K562 (cell line): ENCODE data around the gene SPEM2. TPM values are rescaled to one million over a fixed set of nuclear protein-coding genes. Genes with fewer than 3 reads are reported as not detected.

Experiments
- BCOR ChIP-seq: fragments of 450-650 bp; IDR thresholded peaks from 2 replicates; pipeline ENCODE4 v1.6.1; 2016
- COPS2 ChIP-seq: fragments of 450-650 bp; conservative IDR thresholded peaks from 2 replicates; pipeline ENCODE4 v1.6.1; 2016; ENCODE audit warnings: mild to moderate bottlenecking, moderate library complexity
- E2F6 ChIP-seq, 2 experiments: IDR thresholded peaks; 2 replicates each; pipeline ENCODE4 v1.6.1; 2011; ENCODE audit warnings: borderline replicate concordance in 1 of 2, control low read depth in 1 of 2, low read depth in 1 of 2, low read length in 1 of 2, mild to moderate bottlenecking in 1 of 2, mixed read lengths in 1 of 2, moderate library complexity in 1 of 2; ENCODE audit not compliant: insufficient read depth in 1 of 2, insufficient read length in 1 of 2, poor library complexity in 1 of 2, severe bottlenecking in 1 of 2; ENCODE audit errors: extremely low read depth in 1 of 2
- EGR1 ChIP-seq: fragments of 450-650 bp; conservative IDR thresholded peaks from 2 replicates; pipeline ENCODE4 v1.6.1; 2017; ENCODE audit warnings: mild to moderate bottlenecking
- FOXA1 ChIP-seq: fragments of 450-650 bp; IDR thresholded peaks from 2 replicates; pipeline ENCODE4 v1.6.1; 2016; ENCODE audit warnings: mild to moderate bottlenecking, borderline replicate concordance
- KDM4B ChIP-seq, 2 experiments: fragments of 450-650 bp in 1 of 2; sonication (generic) in 1 of 2; IDR thresholded peaks; 2 replicates each; pipeline ENCODE4 v1.6.1; 2016 to 2017; ENCODE audit warnings: borderline replicate concordance in 2 of 2, antibody characterized with exemption in 1 of 2, low read depth in 1 of 2, mild to moderate bottlenecking in 1 of 2
- KLF6 ChIP-seq: fragments of 250-450 bp; sonication (Bioruptor Pico); IDR thresholded peaks from 2 replicates; pipeline ENCODE4 v1.4.0; 2020; ENCODE audit warnings: mild to moderate bottlenecking, moderate library complexity, borderline replicate concordance
- PYGO2 ChIP-seq: fragments of 450-650 bp; IDR thresholded peaks from 2 replicates; pipeline ENCODE4 v1.6.1; 2016; ENCODE audit warnings: mild to moderate bottlenecking, missing genetic modification characterization, moderate library complexity, missing compliant biosample characterization
- SAFB ChIP-seq: fragments of 200-400 bp; formaldehyde crosslinking; IDR thresholded peaks from 2 replicates; pipeline ENCODE4 v1.6.1; 2017; ENCODE audit warnings: low read depth, low read length, borderline replicate concordance
- SMAD3 ChIP-seq: fragments of 450-650 bp; formaldehyde crosslinking; conservative IDR thresholded peaks from 2 replicates; pipeline ENCODE4 v1.4.0; 2020; ENCODE audit warnings: mild to moderate bottlenecking
- SMAD4 ChIP-seq: fragments of 250-450 bp; sonication (Bioruptor Pico); conservative IDR thresholded peaks from 2 replicates; pipeline ENCODE4 v1.8.0; 2021; ENCODE audit warnings: inconsistent platforms, mild to moderate bottlenecking, moderate library complexity
- SP1 ChIP-seq: sonication (generic); formaldehyde crosslinking; IDR thresholded peaks from 2 replicates; pipeline ENCODE4 v1.8.1; 2022; ENCODE audit warnings: mild to moderate bottlenecking, missing genetic modification reagents
- TRIM25 ChIP-seq: fragments of 450-650 bp; IDR thresholded peaks from 2 replicates; pipeline ENCODE4 v1.7.0; 2016; ENCODE audit warnings: borderline replicate concordance
- TSHZ1 ChIP-seq: fragments of 250-450 bp; sonication (Bioruptor Pico); IDR thresholded peaks from 2 replicates; pipeline ENCODE4 v1.4.0; 2020; ENCODE audit warnings: mild to moderate bottlenecking, moderate library complexity
- ZFX ChIP-seq: sonication (generic); formaldehyde crosslinking; IDR thresholded peaks from 2 replicates; pipeline ENCODE4 v1.8.0; 2022; ENCODE audit warnings: mild to moderate bottlenecking, missing genetic modification reagents, moderate library complexity
- polyA plus RNA-seq, 8 experiments: library from polyadenylated mRNA; depleted of rRNA in 4 of 8; stranded (reverse) in 5 of 8; unstranded in 3 of 8; fragments of >200 nt; fragmentation: Nextera tagmentation in 2 of 8; fragmentation: Illumina TruSeq in 1 of 8; extraction: Ambion mirVana in 2 of 8; extraction: Trizol in 1 of 8; gene quantifications; 2 replicates each; pipeline versions ENCODE4 v1.2.1 to v1.2.3, GENCODE V29; 2011 to 2014; ENCODE audit warnings: inconsistent platforms in 1 of 8, missing spikeins in 1 of 8
- total RNA-seq, 7 experiments: library from RNA; depleted of rRNA in 6 of 7; stranded (reverse); fragments of >200 nt in 6 of 7; fragmentation: Illumina TruSeq in 2 of 7; extraction: Trizol in 2 of 7; gene quantifications; 2 replicates each; pipeline versions ENCODE4 v1.2.1 to v1.2.3, GENCODE V29; 2011 to 2021; ENCODE audit warnings: low replicate concordance in 1 of 7
- TF ChIP-seq, protein P1 (sequence below): fragments of 450-650 bp; formaldehyde crosslinking; IDR thresholded peaks from 2 replicates; pipeline ENCODE4 v1.4.0; 2020; ENCODE audit warnings: mild to moderate bottlenecking, moderate library complexity
- TF ChIP-seq, protein P2 (sequence below): fragments of 450-650 bp; formaldehyde crosslinking; IDR thresholded peaks from 2 replicates; pipeline ENCODE4 v1.4.0; 2020; ENCODE audit warnings: mild to moderate bottlenecking, mixed read lengths

Gene SPEM2
- total and polyA plus RNA-seq, 9 of the 15 experiments (the other 6 are each of a cell fraction or from before 2014, with no cell fraction given), result not detected

DNA sequence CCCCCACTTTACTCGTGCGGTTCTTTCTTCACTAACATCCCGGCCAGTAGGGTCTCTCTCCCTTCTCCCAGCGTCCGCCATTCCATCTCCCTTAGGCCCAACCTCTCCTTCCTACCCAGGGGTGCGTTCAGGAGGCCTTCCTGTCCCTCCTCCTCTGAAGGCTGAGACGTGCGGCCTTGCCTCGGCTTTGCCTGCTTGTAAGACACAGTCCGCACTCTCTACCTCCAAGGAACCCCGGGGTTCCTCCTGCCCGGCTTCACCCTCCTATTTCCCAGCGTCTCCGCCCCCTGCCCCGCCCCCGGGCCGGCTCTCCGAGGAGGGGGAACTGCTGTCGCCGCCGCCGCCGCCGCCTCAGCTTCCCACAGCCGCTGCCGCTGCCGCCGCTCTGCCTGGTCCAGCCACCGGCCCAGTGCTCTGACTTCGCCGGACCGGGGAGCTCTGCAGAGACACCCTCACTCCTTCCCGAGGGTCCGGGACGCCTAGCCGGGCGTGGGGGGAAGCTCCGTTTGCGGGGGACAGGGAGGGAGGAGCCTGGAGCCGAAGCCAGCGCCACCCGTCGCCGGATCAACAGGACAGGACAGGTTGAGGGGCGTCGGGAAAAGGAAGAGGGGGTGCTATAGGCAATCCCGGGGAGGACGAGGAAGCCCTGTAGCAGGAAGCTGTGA lies 12.7 kb downstream of the SPEM2 start (continued):
- TF ChIP-seq TSHZ1, result no peak
- TF ChIP-seq PYGO2 (tag), result no peak
- no peak for TF ChIP-seq KLF6 (CRISPR knock-in tag)
- TF ChIP-seq SP1 (CRISPR knock-in tag), result no peak
- no peak for TF ChIP-seq SAFB
- TF ChIP-seq E2F6 (IDR thresholded peaks at IDR 0.05; ENCODE audit: borderline replicate concordance in 1 of 2, extremely low read depth in 1 of 2, insufficient read depth in 1 of 2, insufficient read length in 1 of 2, low read depth in 1 of 2, low read length in 1 of 2, poor library complexity in 1 of 2, severe bottlenecking in 1 of 2), result peak in 1 of 2 experiments; percentile 38
- TF ChIP-seq, protein P1, sequence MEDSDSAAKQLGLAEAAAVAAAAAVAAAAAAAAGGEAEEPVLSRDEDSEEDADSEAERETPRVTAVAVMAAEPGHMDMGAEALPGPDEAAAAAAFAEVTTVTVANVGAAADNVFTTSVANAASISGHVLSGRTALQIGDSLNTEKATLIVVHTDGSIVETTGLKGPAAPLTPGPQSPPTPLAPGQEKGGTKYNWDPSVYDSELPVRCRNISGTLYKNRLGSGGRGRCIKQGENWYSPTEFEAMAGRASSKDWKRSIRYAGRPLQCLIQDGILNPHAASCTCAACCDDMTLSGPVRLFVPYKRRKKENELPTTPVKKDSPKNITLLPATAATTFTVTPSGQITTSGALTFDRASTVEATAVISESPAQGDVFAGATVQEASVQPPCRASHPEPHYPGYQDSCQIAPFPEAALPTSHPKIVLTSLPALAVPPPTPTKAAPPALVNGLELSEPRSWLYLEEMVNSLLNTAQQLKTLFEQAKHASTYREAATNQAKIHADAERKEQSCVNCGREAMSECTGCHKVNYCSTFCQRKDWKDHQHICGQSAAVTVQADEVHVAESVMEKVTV (CRISPR knock-in tag), result no peak
- TF ChIP-seq BCOR, result no peak
- TF ChIP-seq SMAD4, result no peak
- peak; percentile 46 for TF ChIP-seq ZFX (CRISPR knock-in tag)
- TF ChIP-seq, protein P2, sequence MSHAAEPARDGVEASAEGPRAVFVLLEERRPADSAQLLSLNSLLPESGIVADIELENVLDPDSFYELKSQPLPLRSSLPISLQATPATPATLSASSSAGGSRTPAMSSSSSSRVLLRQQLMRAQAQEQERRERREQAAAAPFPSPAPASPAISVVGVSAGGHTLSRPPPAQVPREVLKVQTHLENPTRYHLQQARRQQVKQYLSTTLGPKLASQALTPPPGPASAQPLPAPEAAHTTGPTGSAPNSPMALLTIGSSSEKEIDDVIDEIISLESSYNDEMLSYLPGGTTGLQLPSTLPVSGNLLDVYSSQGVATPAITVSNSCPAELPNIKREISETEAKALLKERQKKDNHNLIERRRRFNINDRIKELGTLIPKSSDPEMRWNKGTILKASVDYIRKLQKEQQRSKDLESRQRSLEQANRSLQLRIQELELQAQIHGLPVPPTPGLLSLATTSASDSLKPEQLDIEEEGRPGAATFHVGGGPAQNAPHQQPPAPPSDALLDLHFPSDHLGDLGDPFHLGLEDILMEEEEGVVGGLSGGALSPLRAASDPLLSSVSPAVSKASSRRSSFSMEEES (CRISPR knock-in tag), result no peak
- no peak for TF ChIP-seq KDM4B (IDR thresholded peaks at IDR 0.05; ENCODE audit: borderline replicate concordance in 2 of 2, low read depth in 1 of 2)
- no peak for TF ChIP-seq COPS2
- TF ChIP-seq EGR1, result peak; percentile 49
- no peak for TF ChIP-seq FOXA1
- no peak for TF ChIP-seq SMAD3 (CRISPR knock-in tag)
- no peak for TF ChIP-seq TRIM25
